ENCODE measurements around the gene ATF1.

The ATF1 gene

DNA sequence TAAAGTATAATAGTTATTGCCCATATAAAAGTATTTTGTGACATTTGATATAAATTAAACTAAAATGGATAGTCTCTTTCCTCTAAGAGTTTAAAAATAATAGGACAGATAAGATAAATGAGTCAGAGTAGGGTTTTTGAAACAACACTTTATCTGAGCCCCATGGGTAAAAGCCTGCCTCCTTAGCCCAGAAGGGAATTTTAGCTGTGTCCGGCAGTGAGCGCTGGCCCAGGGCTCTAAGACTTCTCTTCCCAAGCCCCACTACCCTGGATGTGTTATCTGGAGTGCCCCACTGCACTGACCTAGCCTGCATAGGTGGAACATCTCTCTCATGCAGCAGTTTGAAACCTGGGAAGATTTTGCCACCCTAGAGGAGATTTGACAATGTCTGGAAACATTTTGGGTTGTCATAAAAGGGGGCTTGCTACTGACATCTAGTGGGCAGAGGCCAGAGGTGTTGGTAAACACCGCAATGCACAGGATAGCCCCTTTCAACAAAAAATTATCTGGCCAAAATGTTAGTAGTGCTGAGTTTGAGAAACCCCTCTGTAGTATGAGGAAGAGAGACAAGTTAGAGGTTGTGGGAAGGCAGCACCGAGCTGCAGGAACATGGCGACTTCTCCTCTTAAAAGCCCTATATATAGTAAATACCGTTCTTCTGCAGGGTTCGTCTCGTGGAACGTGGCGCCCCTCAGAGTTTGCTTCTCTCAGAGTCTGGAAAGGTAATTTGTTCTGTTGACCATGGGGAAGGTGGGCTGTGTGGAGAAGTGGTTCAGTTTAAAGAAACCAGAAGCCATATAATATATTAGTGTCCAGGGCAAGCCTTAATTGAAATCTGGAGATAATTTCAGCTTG, 29.3 kb upstream of the ATF1 start:
- H3K9ac ChIP-seq (ENCODE audit: low read length): no peak overlapping the region
- peaks cover 14% of the 10 kb centered on the region for H3K36me3 ChIP-seq (ENCODE audit: control insufficient read depth, insufficient read depth, low read length)

GRCh38 chr12:50739611-50740010, 24.3 kb upstream of the ATF1 start:
- no peaks in the 10 kb centered on the region for H3K27me3 ChIP-seq (ENCODE audit: control insufficient read depth, insufficient read depth, low read length)
- no peaks in the 10 kb centered on the region for H3K9me3 ChIP-seq (ENCODE audit: control insufficient read depth, low read length)
- peaks cover 19% of the 10 kb centered on the region for H3K36me3 ChIP-seq (ENCODE audit: control insufficient read depth, insufficient read depth, low read length)
- no peak overlapping the region for H3K9ac ChIP-seq (ENCODE audit: low read length)
- no peaks in the 10 kb centered on the region for H3K4me1 ChIP-seq (ENCODE audit: control insufficient read depth, insufficient read depth, low read length)
- no peak overlapping the region for H3K4me3 ChIP-seq (ENCODE audit: low read length)

More for the DNA sequence above, 29.3 kb upstream of the ATF1 start:
- no peaks in the 10 kb centered on the region for H3K4me1 ChIP-seq (ENCODE audit: control insufficient read depth, insufficient read depth, low read length)
- no peak overlapping the region for H3K4me3 ChIP-seq (ENCODE audit: low read length)
- H3K27me3 ChIP-seq (ENCODE audit: control insufficient read depth, insufficient read depth, low read length): no peaks in the 10 kb centered on the region
- no peaks in the 10 kb centered on the region for H3K9me3 ChIP-seq (ENCODE audit: control insufficient read depth, low read length)

GRCh38 chr12:50740307-50740706, 23.6 kb upstream of the ATF1 start:
- H3K36me3 ChIP-seq (ENCODE audit: control insufficient read depth, insufficient read depth, low read length): peaks cover 19% of the 10 kb centered on the region
- no peaks in the 10 kb centered on the region for H3K4me1 ChIP-seq (ENCODE audit: control insufficient read depth, insufficient read depth, low read length)
- H3K27me3 ChIP-seq (ENCODE audit: control insufficient read depth, insufficient read depth, low read length): no peaks in the 10 kb centered on the region
- no peak overlapping the region for H3K4me3 ChIP-seq (ENCODE audit: low read length)
- H3K9ac ChIP-seq (ENCODE audit: low read length): no peak overlapping the region
- H3K9me3 ChIP-seq (ENCODE audit: control insufficient read depth, low read length): no peaks in the 10 kb centered on the region

DNA sequence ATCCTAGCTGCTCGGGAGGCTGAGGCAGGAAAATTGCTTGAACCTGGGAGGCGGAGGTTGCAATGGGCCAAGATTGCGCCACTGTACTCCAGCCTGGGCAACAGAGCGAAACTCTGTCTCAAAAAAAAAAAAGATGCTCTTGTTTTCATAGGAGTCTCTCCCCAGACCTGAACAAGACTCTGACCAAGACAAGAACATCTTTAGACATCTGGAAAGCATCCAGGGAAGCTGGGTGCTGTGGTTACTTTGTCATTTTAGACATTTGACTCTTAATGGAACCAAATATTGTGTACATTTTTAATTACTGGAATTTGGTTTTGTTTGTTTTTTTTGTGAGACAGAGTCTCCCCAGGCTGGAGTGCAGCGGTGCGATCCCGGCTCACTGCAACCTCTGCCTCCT, 21.1 kb upstream of the ATF1 start:
- Histone ChIP-seq H3K9me3 (ENCODE audit: control insufficient read depth, low read length) (no peaks in the 10 kb centered on the region), H3K4me3 (ENCODE audit: low read length) (no peak overlapping the region), H3K4me1 (ENCODE audit: control insufficient read depth, insufficient read depth, low read length) (no peaks in the 10 kb centered on the region), H3K36me3 (ENCODE audit: control insufficient read depth, insufficient read depth, low read length) (peaks cover 19% of the 10 kb centered on the region), H3K9ac (ENCODE audit: low read length) (no peak overlapping the region), H3K27me3 (ENCODE audit: control insufficient read depth, insufficient read depth, low read length) (no peaks in the 10 kb centered on the region)

DNA sequence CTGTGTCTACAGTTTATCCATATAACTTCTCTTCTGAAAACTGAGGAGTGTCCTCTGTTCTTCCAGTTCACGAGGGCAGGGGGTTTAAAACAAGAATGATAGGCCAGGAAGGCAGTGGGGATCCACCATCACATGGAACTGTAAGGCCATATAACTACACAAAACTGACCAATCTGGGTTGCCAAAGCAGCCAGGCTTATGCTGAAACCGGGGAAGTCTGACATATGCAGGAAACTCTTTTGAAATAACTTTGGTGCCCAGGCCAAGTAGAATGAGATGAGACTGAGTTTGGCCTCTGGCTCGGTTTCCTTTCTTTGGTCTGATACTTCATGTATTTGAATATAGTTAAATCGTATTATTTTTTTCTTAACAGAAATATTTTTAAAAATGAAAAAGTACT, 18.0 kb upstream of the ATF1 start:
- Histone ChIP-seq H3K27me3 (ENCODE audit: control insufficient read depth, insufficient read depth, low read length) (no peaks in the 10 kb centered on the region), H3K4me3 (ENCODE audit: low read length) (no peak overlapping the region), H3K9ac (ENCODE audit: low read length) (no peak overlapping the region), H3K4me1 (ENCODE audit: control insufficient read depth, insufficient read depth, low read length) (no peaks in the 10 kb centered on the region), H3K9me3 (ENCODE audit: control insufficient read depth, low read length) (no peaks in the 10 kb centered on the region), H3K36me3 (ENCODE audit: control insufficient read depth, insufficient read depth, low read length) (peaks cover 6% of the 10 kb centered on the region)

DNA sequence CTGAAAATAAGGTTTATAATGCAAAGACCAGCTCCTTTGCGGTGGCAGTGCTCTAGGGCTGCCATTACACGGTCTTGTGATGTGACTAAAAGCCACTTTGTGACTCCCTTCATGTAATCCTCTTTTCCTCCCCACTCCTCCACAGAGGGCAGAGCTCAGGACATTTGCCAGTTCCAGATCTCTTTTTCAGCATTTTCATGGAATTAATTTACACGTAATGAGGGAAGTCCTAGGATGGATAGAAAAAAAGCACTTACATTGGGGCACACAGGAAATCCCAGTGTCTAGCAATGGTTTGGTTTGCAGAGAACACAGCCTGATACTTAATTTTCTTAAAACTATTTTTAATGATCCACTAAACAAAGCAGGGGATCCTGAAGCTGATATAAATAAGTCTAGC, 17.5 kb upstream of the ATF1 start:
- no peaks in the 10 kb centered on the region for H3K4me1 ChIP-seq (ENCODE audit: control insufficient read depth, insufficient read depth, low read length)
- H3K9ac ChIP-seq (ENCODE audit: low read length): no peak overlapping the region
- no peak overlapping the region for H3K4me3 ChIP-seq (ENCODE audit: low read length)
- no peaks in the 10 kb centered on the region for H3K27me3 ChIP-seq (ENCODE audit: control insufficient read depth, insufficient read depth, low read length)
- H3K36me3 ChIP-seq (ENCODE audit: control insufficient read depth, insufficient read depth, low read length): peaks cover 5% of the 10 kb centered on the region
- H3K9me3 ChIP-seq (ENCODE audit: control insufficient read depth, low read length): no peaks in the 10 kb centered on the region

- no peaks in the 10 kb centered on the region for H3K9me3 ChIP-seq (ENCODE audit: control insufficient read depth, low read length)
- no peaks in the 10 kb centered on the region for H3K36me3 ChIP-seq (ENCODE audit: control insufficient read depth, insufficient read depth, low read length)
- no peak overlapping the region for H3K9ac ChIP-seq (ENCODE audit: low read length)
- H3K27me3 ChIP-seq (ENCODE audit: control insufficient read depth, insufficient read depth, low read length): no peaks in the 10 kb centered on the region
- no peaks in the 10 kb centered on the region for H3K4me1 ChIP-seq (ENCODE audit: control insufficient read depth, insufficient read depth, low read length)
- H3K4me3 ChIP-seq (ENCODE audit: low read length): no peak overlapping the region
These were observed 16.1 kb upstream of the ATF1 start for GRCh38 chr12:50747817-50748216.

GRCh38 chr12:50749459-50749882, 14.4 kb upstream of the ATF1 start:
- Histone ChIP-seq H3K4me3 (ENCODE audit: low read length) (no peak overlapping the region), H3K9ac (ENCODE audit: low read length) (no peak overlapping the region), H3K4me1 (ENCODE audit: control insufficient read depth, insufficient read depth, low read length) (no peaks in the 10 kb centered on the region), H3K9me3 (ENCODE audit: control insufficient read depth, low read length) (no peaks in the 10 kb centered on the region), H3K36me3 (ENCODE audit: control insufficient read depth, insufficient read depth, low read length) (no peaks in the 10 kb centered on the region), H3K27me3 (ENCODE audit: control insufficient read depth, insufficient read depth, low read length) (no peaks in the 10 kb centered on the region)

- Histone ChIP-seq H3K9ac (ENCODE audit: low read length) (no peak overlapping the region), H3K4me1 (ENCODE audit: control insufficient read depth, insufficient read depth, low read length) (no peaks in the 10 kb centered on the region), H3K4me3 (ENCODE audit: low read length) (no peak overlapping the region), H3K36me3 (ENCODE audit: control insufficient read depth, insufficient read depth, low read length) (no peaks in the 10 kb centered on the region), H3K9me3 (ENCODE audit: control insufficient read depth, low read length) (no peaks in the 10 kb centered on the region), H3K27me3 (ENCODE audit: control insufficient read depth, insufficient read depth, low read length) (no peaks in the 10 kb centered on the region)
These were observed 13.5 kb upstream of the ATF1 start for GRCh38 chr12:50750366-50750765.

DNA sequence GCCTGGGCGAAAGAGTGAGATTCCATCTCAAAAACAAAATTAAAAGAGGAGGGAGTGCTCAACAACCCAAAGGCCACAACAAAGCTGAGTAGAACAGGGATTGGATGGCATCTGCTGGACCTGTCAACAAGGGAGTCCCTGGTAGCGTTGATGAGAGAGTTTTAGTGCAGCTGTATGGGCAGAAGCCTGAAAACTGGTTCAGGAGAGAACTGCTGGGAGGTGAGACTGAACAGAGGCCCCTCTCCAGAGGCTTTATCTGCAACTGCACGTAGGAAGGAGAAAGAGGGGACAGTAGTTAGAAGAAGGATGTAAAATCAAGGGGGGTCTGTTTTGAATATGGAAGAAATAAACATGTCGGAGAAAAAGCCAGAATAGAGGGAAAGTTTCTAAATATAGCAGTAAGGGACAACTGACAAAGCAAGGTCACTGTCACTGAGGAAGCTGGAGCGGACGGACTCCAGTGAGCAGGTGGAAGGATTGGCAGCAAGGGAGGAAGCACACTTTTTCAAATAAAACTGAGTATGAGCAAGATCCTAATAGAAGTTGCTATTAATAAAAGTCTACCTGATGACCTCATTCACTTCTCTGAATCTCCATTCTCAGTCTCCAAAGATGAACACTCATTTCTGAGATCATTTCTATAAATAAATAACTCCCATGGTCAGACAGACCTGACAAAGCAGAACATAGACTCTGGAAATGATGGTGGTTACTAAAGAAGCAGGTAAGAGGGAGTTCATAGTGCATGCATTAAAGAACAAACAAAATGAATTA, 11.8 kb upstream of the ATF1 start:
- H3K9ac ChIP-seq (ENCODE audit: low read length): no peak overlapping the region
- H3K9me3 ChIP-seq (ENCODE audit: control insufficient read depth, low read length): no peaks in the 10 kb centered on the region
- H3K27me3 ChIP-seq (ENCODE audit: control insufficient read depth, insufficient read depth, low read length): no peaks in the 10 kb centered on the region
- no peaks in the 10 kb centered on the region for H3K4me1 ChIP-seq (ENCODE audit: control insufficient read depth, insufficient read depth, low read length)
- H3K36me3 ChIP-seq (ENCODE audit: control insufficient read depth, insufficient read depth, low read length): no peaks in the 10 kb centered on the region
- H3K4me3 ChIP-seq (ENCODE audit: low read length): no peak overlapping the region

DNA sequence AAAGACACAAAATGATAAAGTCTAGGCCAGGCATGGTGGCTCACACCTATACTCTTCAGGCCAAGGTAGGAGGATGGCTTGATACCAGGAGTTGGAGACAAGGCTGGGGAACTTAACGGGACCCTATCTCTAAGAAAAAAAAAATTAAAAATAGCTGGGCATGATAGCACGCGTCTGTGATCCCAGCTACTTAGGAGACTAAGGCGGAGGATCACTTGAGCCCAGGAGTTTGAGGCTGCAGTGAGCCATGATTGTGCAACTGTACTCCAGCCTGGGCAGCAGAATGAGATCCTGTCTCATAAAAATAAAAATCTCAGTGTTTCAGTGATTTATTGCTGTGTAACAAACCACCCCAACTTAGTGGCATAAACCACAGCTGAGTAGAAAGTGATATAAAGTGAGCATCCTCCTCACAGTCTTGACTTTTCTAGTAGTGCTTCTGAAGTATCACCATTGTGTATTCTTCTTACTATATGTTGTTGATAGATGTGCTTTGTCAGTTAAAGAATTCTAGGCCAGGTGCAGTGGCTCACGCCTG, 10.6 kb upstream of the ATF1 start:
- H3K9ac ChIP-seq (ENCODE audit: low read length): no peak overlapping the region
- H3K4me3 ChIP-seq (ENCODE audit: low read length): no peak overlapping the region
- no peaks in the 10 kb centered on the region for H3K27me3 ChIP-seq (ENCODE audit: control insufficient read depth, insufficient read depth, low read length)
- H3K36me3 ChIP-seq (ENCODE audit: control insufficient read depth, insufficient read depth, low read length): no peaks in the 10 kb centered on the region
- H3K4me1 ChIP-seq (ENCODE audit: control insufficient read depth, insufficient read depth, low read length): no peaks in the 10 kb centered on the region
- no peaks in the 10 kb centered on the region for H3K9me3 ChIP-seq (ENCODE audit: control insufficient read depth, low read length)
